HG03378 (cell line): Measurements from ENCODE around the gene SDK2.

Experiments used
- ATAC-seq: cut with Tn5 transposase; IDR thresholded peaks from one replicate; pipeline ENCODE4 v1.9.1; 2021; ENCODE audit warnings: mild to moderate bottlenecking, moderate library complexity; ENCODE audit not compliant: unreplicated experiment

Gene SDK2

DNA sequence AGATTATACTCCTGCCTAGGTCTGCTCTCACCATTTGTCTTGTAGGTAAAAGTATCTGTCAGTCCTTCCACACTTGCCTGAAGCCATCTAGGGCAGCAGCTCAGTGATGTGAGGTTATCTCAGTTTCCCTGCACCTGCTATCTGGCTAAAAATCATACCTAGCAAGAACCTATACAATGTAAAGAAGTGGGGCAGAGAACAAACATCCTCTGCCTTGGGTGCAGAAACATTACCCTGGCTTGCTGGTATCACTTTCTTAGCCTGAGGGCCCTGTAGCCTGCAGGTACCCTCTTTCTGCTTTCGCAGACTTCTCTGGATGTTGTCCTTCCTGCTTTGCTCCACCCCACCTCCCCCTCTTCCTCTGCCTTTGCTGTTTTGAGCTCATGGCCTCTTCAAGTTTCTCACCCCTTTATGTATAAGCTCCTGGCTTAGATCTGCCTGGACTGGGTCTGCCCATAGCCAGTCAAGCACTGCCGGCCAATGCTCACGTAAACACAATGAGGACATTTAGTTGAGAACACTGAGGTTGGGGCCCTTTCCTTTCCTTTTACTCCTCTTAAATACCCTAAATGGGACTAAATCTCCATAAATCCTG lies 8.7 kb upstream of the SDK2 start:
- ATAC-seq, result no peak

- no peak for ATAC-seq
Measured at GRCh38 chr17:73650617-73651200, 6.5 kb upstream of the SDK2 start.

- ATAC-seq, result no peak
Measured at GRCh38 chr17:73650140-73650539, 5.9 kb upstream of the SDK2 start.

DNA sequence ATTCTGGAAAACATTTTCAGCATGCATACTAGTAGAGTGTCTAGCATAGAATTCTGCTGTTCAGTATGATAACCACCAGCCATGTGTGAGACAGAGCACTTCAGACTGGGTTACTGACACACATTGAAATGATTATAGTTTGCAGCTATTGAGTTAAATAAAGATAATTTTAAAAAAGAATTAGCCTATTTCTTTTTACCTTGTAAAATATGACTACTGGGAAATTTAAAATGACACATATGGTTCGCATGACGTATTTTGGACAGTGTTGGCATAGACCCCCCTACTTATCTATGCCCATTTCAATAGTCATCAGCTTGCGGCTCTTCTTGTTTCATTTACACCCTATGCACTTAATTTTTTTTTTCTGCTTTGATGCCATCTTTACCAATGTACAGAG lies 4.7 kb upstream of the SDK2 start:
- ATAC-seq, result no peak

GRCh38 chr17:73648543-73648820 lies 4.2 kb upstream of the SDK2 start:
- ATAC-seq, result no peak

DNA sequence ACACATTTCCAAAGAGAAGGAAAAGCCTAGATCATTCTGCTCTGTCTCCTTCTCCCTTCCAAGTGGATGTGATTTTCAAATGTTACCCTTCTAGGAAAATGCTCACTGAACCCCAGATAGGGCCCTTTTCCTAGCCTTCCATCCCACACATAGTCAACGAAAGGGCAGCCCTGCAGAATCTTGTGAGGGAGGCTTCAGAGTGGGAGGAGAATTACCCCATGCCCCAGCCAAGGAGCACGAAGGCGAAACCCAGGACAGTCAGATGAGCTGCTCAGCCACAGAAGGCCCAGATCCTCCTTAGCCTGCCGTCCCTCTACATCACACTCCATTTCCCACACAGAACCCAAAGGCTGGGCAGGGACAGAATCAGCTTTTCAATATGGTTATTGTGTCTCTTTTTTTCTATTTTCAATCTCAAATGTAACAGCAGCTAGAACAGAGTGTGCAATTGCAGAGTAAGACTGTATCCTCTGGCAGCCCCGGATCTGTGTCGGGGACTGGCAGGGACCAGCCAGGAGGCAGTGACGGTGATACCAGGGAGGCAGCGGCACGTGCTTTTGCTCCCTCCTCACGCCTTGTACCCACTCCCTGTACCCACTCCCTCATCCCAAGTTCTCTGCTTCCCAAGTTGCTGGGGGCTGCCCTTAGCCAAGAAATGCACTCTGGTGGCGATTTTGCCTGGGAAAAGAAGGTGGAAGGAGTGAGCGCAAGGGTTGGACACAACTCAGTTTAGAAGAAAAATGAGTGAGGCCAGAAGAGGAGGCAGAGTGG lies 3.7 kb upstream of the SDK2 start:
- ATAC-seq, result no peak

DNA sequence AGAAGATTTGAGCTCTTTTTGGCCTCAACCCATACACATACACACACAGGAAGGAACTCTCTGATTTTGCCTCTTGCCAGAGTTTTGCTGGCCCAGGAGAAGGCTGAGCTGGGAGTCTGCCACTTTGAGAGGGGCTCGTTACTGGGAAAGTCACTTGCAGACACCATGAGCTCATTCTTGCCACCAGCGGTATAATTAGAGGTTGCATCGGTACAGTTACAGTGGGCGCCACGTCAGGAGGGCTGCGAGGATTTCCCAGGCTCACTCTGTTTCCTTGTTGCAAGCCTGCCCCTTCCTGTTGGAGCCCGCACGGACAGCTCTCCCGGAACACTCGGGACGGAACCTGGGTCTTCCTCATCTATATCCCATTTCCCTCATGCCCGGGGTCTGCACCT lies 3.1 kb upstream of the SDK2 start:
- no peak for ATAC-seq

DNA sequence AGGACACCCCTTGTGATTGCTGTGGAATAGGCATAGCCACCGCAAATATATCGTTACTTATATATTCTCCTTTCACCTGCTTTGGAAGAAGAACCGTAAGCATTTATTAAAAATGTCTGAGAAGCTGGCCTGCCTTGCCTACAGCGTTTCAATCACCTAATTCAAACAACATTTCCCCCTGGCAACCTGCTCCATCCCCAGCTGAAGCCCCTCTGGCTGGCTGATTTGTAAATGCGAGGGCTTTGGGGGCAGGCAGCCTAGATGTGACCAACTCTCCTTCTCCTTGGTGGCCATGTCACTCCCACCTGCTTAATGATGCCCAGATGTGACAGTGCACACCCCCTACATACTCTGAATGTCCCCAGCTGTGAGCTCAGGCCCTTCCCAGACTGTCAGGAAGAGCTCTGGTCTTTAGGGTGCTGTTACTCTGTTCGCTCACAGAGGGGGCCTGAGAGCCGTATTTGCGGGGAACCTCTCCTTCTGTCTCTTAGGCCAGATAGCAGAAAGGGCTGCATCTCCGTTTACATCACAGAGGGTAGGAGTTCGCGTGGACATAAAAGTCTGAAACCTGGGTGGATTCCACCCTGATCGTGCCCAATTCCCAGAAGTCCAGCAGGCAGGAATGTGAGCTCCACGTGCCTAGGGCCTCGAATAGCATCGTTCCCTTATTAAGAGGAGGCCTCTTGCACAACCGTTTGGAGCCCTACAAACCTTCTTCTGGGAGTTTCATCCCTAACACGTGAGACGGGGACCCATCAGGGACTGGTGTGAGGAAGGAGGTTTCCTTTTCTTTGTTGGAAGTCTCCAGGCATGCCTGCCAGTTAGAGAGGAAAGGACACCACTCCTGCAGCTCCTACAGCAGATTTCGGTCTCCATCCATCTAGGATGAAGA lies 2.4 kb upstream of the SDK2 start:
- no peak for ATAC-seq

DNA sequence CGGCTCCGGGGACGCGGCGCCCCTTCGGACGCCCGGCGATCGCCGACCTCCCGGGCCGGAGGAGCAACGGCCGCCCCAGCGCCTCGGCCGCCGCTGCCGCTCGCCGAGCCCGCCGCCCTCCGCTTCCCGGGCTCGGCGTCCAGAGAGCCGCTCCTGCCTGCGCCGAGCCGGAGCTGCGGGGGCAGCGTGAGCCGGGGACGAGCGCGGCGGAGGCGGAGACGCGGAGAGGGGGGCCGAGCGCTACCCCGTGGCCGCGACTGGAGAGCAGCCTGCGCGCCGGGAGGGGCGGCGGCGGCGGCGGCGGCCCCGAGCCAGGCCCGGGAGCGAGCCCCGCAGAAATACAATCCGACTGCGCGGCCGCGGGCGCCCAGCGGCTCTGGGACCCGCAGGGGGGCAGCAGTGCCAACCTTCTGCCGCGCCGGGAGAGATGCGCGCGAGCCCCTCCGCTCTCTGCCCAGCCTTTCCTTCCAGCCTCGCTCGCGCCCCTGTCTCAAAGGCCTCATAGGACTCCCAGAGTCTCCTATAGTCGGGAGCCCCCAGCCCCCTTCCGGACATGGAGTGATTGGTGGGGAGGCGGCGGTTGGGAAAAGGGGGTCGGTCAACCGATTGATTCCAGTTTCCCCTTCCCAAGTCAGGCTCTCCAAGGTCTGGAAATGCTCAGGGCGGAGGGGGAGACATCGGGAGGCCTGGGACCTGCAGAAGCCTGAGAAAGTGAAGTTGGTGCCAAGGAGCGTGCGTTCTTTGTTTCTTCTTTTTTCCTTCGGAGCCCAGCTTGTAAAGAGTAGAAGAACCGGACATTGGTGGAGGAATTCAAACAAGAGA lies 1.0 kb upstream of the SDK2 start:
- ATAC-seq, result no peak

- no peak for ATAC-seq
Measured at GRCh38 chr17:73643852-73644144, 447 bp downstream of the SDK2 start.

GRCh38 chr17:73643001-73643851 lies 1.0 kb downstream of the SDK2 start:
- ATAC-seq, result no peak

GRCh38 chr17:73642659-73643000 lies 1.6 kb downstream of the SDK2 start:
- no peak for ATAC-seq

DNA sequence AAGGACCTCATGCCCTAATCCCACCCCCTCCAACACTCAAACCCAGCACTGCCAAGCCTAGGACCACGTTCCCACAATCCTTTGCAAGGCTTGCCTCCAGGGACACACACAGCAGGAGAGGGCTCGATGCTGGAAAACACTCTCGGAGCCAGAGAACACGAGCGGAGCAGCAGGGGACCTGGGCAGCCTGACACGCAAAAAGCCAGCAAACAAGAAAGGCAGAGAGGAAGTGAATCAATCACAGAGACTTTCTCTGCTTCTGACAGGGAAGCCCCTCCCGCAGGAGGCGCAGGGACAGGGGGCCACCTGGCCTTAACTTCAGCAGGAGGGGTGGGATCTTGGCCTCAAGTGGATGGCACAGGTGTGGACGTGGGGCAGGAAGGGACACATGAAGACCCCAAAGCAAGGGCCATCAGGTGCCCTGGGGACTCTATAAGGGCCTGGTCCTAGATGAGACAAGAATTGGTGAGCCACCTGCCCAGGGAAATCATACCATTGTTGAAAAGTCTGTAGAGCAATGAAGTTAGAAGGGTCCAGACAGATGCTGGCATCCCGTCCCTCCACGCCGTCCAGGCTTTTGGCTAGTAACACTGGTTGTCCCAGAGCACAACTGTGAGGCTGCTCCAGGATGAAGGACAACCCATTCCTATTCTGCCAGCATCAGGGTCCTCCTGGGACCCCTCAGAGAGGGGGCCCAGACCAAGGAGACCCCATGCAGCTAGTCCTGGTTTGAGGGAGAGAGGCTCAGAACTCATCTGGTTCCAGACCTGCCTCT lies 2.2 kb downstream of the SDK2 start:
- no peak for ATAC-seq

GRCh38 chr17:73640691-73641090 lies 3.6 kb downstream of the SDK2 start:
- ATAC-seq, result no peak

GRCh38 chr17:73639932-73640331 lies 4.3 kb downstream of the SDK2 start:
- ATAC-seq, result no peak

DNA sequence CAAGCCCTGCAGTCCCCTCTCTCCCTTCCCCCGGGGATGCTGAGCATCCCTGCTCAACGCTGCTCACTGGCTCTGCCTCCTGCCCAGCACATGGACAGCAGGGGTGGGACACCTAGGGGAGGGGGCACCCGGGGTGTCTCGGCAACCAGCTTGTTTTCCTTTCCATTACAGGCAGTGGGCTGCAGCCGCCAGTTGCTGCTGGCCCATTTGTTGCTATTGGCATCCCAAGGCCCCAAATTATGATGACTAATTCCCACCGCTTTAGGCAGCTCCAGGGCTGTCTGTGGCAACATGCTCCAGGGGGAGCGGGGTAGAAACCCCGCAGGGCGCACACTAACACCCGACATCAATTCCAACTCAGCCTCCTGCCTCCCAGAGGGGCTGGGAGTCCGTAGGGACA lies 4.9 kb downstream of the SDK2 start:
- no peak for ATAC-seq

DNA sequence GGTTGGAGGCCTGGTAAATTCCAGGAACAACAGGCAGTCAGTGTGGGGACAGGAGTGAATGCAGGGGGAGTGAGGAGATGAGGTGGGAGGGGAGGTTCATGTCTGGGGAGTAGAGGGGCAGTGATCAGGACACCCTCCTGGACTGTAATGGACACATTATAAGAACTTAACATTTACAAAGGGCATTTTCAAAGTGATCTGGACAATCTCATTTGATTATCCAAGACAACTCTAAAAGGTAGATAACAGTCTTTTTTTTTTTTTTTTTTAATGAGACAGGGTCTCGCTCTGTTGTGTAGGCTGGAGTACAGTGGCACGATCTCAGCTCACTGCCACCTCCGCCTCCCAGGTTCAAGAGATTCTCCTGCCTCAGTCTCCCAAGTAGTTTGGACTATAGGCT lies 5.7 kb downstream of the SDK2 start:
- no peak for ATAC-seq

- no peak for ATAC-seq
Measured at GRCh38 chr17:73637866-73638265, 6.4 kb downstream of the SDK2 start.

- ATAC-seq, result no peak
Measured at GRCh38 chr17:73635101-73635817, 9.0 kb downstream of the SDK2 start.
